ENCODE results near the gene CTNNBIP1.

GRCh38 chr1:9823943-9824701 lies 85.9 kb downstream of the CTNNBIP1 start, which contains the start of gene CLSTN1:
- no peak for TF ChIP-seq CHD2 (IDR thresholded peaks at IDR 0.05; ENCODE audit: low read depth, low read length)
- TF ChIP-seq ZNF436 (CRISPR knock-in tag; IDR thresholded peaks at IDR 0.05): no peak
- TF ChIP-seq CBX5 (IDR thresholded peaks at IDR 0.05; ENCODE audit: borderline replicate concordance, low read depth): no peak
- no peak for TF ChIP-seq POLR2A (conservative IDR thresholded peaks at IDR 0.05)
